Smooth muscle cell of trachea (primary cell): ENCODE measurements around the gene AIG1. TPM values are rescaled to one million over a fixed set of nuclear protein-coding genes. Genes with fewer than 3 reads are reported as not detected.

Experiments
- total RNA-seq: library from RNA; depleted of rRNA; stranded (reverse); fragments of >200 nt; gene quantifications from 2 replicates; pipeline ENCODE4 v1.2.1, GENCODE V29; 2014

Gene AIG1, protein sequence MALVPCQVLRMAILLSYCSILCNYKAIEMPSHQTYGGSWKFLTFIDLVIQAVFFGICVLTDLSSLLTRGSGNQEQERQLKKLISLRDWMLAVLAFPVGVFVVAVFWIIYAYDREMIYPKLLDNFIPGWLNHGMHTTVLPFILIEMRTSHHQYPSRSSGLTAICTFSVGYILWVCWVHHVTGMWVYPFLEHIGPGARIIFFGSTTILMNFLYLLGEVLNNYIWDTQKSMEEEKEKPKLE
- total RNA-seq = 34.9 and 48.8 TPM in 2 replicates

GRCh38 chr6:143060806-143061596, at the start of gene AIG1:
Gene AIG1, plus strand, starts transcription at chr6:143060889. Its CDS starts 37 bp downstream, at chr6:143060926.

Other genes starting within 250 kb of the AIG1 start
- 11.5 and 13.1 TPM in 2 replicates for gene HIVEP2, start 115.7 kb upstream of the AIG1 start, total RNA-seq